ENCODE measurements around the gene IRF6. TPM values are rescaled to one million over a fixed set of nuclear protein-coding genes. Genes with fewer than 3 reads are reported as not detected.

Gene IRF6
- total RNA-seq, 1 experiment from 2014 or later: 35.2 TPM

GRCh38 chr1:209827384-209828262 lies 21.7 kb upstream of the IRF6 start, which contains the start of gene UTP25 (continued):
- no peak for TF ChIP-seq REST (IDR thresholded peaks at IDR 0.05; ENCODE audit: low read depth)

DNA sequence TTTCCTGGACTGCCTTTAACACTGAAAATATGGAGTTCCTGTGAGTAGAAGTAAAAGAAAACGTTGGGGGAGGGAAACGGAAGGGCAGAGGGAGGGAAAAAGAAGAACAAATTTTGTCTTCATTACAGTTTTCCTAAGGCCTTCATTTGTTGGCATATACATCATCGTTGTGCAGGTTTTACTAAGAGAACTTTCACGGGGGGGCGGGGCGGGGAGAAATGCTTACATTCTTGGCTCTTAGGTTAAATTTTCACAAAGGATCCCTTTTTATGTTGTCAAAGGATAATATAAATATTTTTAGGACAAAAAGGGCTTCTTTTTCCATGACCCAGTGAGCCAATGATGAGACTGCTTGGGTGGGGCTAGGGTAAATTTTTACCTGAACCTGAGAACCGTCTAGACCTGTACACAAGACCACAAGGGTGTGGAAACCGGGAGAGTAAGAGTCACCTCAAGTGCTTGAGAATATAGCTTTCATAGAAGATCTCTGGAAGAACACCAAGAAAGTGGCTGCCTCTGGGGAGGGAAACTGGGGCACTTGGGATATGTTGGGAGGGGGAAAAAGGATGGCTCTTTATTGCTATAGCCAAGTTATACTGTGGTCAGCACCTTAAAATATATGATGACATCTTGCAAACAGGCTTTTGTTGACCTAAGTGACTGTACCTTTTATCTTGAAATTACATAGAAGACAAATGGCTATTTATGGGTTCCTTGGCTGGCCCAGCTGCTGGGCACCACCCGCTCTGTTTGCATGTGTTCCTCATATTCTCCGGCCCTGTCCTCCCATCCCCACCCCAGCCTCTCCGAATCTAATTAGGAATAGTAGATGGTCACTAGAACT lies 19.9 kb upstream of the IRF6 start:
- H4K20me1 ChIP-seq (ENCODE audit: insufficient read depth): no peaks in the 10 kb centered on the region
- H3K4me1 ChIP-seq (ENCODE audit: control insufficient read depth in 1 of 2, insufficient read depth in 2 of 2, low read length in 2 of 2): peaks cover 0 to 25% of the 10 kb centered on the region in 2 experiments; a peak in 2 of 4 replicates
- H3K27ac ChIP-seq (ENCODE audit: low read depth, low read length): no peak overlapping the region
- no peaks in the 10 kb centered on the region for H3K9me2 ChIP-seq (ENCODE audit: insufficient read depth)
- RAD21 ChIA-PET (ENCODE audit: low non-redundant PET in 1 of 2, low total read pairs in 2 of 2, uncharacterized antibody in 2 of 2, unreplicated experiment in 2 of 2): no interaction called here
- no peak overlapping the region for H3K4me2 ChIP-seq (ENCODE audit: low read length)
- no peak overlapping the region for H2AFZ ChIP-seq (ENCODE audit: low read depth, low read length, poor library complexity, severe bottlenecking)
- BruUV-seq (replicated peaks): no TSS peak
- H3K36me3 ChIP-seq (ENCODE audit: control insufficient read depth in 1 of 2, insufficient read depth in 2 of 2, low read length in 2 of 2): peaks cover 2 to 3% of the 10 kb centered on the region in 2 experiments; a peak in 2 of 4 replicates
- ATAC-seq (no peak), DNase-seq (ENCODE audit: low read depth, low spot score) (no peak)
- peaks cover 30% of the 10 kb centered on the region for H3K79me2 ChIP-seq (ENCODE audit: insufficient read depth, low read length)
- no peak overlapping the region for H3K9ac ChIP-seq (ENCODE audit: low read length)
- POLR2A ChIA-PET: no interaction called here
- intact Hi-C loops (cut with micrococcal nuclease): no loop called here
- H3K4me3 ChIP-seq (replicated peaks in 1 of 2; ENCODE audit: low read depth in 1 of 2, low read length in 2 of 2): no peak overlapping the region
- H3K27me3 ChIP-seq (ENCODE audit: insufficient read depth, low read length): no peaks in the 10 kb centered on the region
- CTCF ChIA-PET: no interaction called here
- H3K9me3 ChIP-seq (ENCODE audit: control insufficient read depth in 1 of 2, insufficient read depth in 1 of 2, low read depth in 1 of 2, low read length in 2 of 2): no peaks in the 10 kb centered on the region
- no peak for TF ChIP-seq REST (IDR thresholded peaks at IDR 0.05; ENCODE audit: low read depth)
- TF ChIP-seq FOSL1 (IDR thresholded peaks at IDR 0.05; ENCODE audit: low read depth): no peak
- TF ChIP-seq CTCF (IDR thresholded peaks at IDR 0.05 in 2 of 3, conservative IDR thresholded peaks at IDR 0.05 in 1 of 3; ENCODE audit: borderline replicate concordance in 1 of 3, insufficient read depth in 1 of 3, low read depth in 2 of 3, low read length in 2 of 3): no peak
- no peak for TF ChIP-seq POLR2A (IDR thresholded peaks at IDR 0.05; ENCODE audit: borderline replicate concordance, extremely low read depth, insufficient read depth, insufficient read length)
- no peak for TF ChIP-seq SRF (IDR thresholded peaks at IDR 0.05; ENCODE audit: low read depth)
- TF ChIP-seq TCF7L2 (IDR thresholded peaks at IDR 0.05; ENCODE audit: borderline replicate concordance, extremely low read depth, insufficient read depth, insufficient read length): no peak
- TF ChIP-seq ELF1 (IDR thresholded peaks at IDR 0.05; ENCODE audit: borderline replicate concordance, low read depth): no peak
- TF ChIP-seq EGR1 (IDR thresholded peaks at IDR 0.05; ENCODE audit: low read depth): no peak
- no peak for TF ChIP-seq POLR2AphosphoS5 (IDR thresholded peaks at IDR 0.05; ENCODE audit: low read depth, low read length)
- no peak for TF ChIP-seq JUND (IDR thresholded peaks at IDR 0.05)
- TF ChIP-seq, protein P1, sequence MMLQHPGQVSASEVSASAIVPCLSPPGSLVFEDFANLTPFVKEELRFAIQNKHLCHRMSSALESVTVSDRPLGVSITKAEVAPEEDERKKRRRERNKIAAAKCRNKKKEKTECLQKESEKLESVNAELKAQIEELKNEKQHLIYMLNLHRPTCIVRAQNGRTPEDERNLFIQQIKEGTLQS (IDR thresholded peaks at IDR 0.05): no peak
- no peak for TF ChIP-seq EZH2phosphoT487 (IDR thresholded peaks at IDR 0.05; ENCODE audit: borderline replicate concordance)
